ENCODE measurements around the gene IGF2BP3.

Gene IGF2BP3

GRCh38 chr7:23291957-23292560, 178.2 kb downstream of the IGF2BP3 start:
- DNase-seq = no peak

GRCh38 chr7:23290993-23291392, 179.3 kb downstream of the IGF2BP3 start:
- no peak for DNase-seq

- peak; percentile 27 for DNase-seq
Measured at GRCh38 chr7:23287612-23288011, 182.7 kb downstream of the IGF2BP3 start.

GRCh38 chr7:23285657-23286646, 184.3 kb downstream of the IGF2BP3 start:
- no peak for DNase-seq

- no peak for DNase-seq
Measured at GRCh38 chr7:23284871-23285270, 185.4 kb downstream of the IGF2BP3 start.

- DNase-seq = no peak
Measured at GRCh38 chr7:23283086-23283485, 187.2 kb downstream of the IGF2BP3 start.

- DNase-seq = no peak
Measured at GRCh38 chr7:23279819-23280525, 190.3 kb downstream of the IGF2BP3 start.

GRCh38 chr7:23277359-23277989, 192.8 kb downstream of the IGF2BP3 start:
- peak; percentile 80 for DNase-seq

- no peak for DNase-seq
Measured at GRCh38 chr7:23276947-23277346, 193.3 kb downstream of the IGF2BP3 start.

GRCh38 chr7:23276376-23276775, 193.9 kb downstream of the IGF2BP3 start:
- DNase-seq = no peak

- no peak for DNase-seq
Measured at GRCh38 chr7:23275912-23276311, 194.4 kb downstream of the IGF2BP3 start.

- DNase-seq = peak; percentile 95
Measured at GRCh38 chr7:23273141-23273599, 197.1 kb downstream of the IGF2BP3 start.

- no peak for DNase-seq
Measured at GRCh38 chr7:23272275-23272674, 198.0 kb downstream of the IGF2BP3 start.

GRCh38 chr7:23268746-23269145, 201.5 kb downstream of the IGF2BP3 start:
- DNase-seq = no peak

GRCh38 chr7:23268167-23268566, 202.1 kb downstream of the IGF2BP3 start:
- no peak for DNase-seq

GRCh38 chr7:23267357-23267756, 202.9 kb downstream of the IGF2BP3 start:
- no peak for DNase-seq

GRCh38 chr7:23266918-23267317, 203.4 kb downstream of the IGF2BP3 start:
- DNase-seq = no peak

- peak; percentile 42 for DNase-seq
Measured at GRCh38 chr7:23264916-23265458, 205.3 kb downstream of the IGF2BP3 start.

GRCh38 chr7:23261843-23262452, 208.3 kb downstream of the IGF2BP3 start:
- peak; percentile 74 for DNase-seq

GRCh38 chr7:23260371-23260770, 209.9 kb downstream of the IGF2BP3 start:
- no peak for DNase-seq

All from activated CD4-positive, alpha-beta T cell treated with anti-CD3 and anti-CD28 coated beads, Interleukin-2, Interleukin-6, amounts not matched to agents 100 ng/mL and 50 ng/mL, durations not matched to agents 16 hours and 8 hours (primary cell).